Naive thymus-derived CD4-positive, alpha-beta T cell (primary cell): ENCODE results near the gene LZTS2. TPM values are rescaled to one million over a fixed set of nuclear protein-coding genes. Genes with fewer than 3 reads are reported as not detected.
"Not testable (repeated sequence)": the region's sequence is repeated elsewhere in the genome, so short reads cannot be mapped to it uniquely, and the experiment has no call there.

ENCODE experiments used
- ATAC-seq: fragments of 150-1000 bp; cut with Tn5 transposase; 2 replicates; pipeline ENCODE4 v1.10.0; 2021; ENCODE audit warnings: mild to moderate bottlenecking, moderate library complexity
- CTCF ChIA-PET: fragments of 350-600 bp; sonication (Branson Sonifier 250); formaldehyde crosslinking; loops from one replicate; lab custom pipeline; 2021; ENCODE audit warnings: antibody characterized with exemption; lab: Charles Lee
- POLR2A ChIA-PET: fragments of 350-600 bp; sonication (Branson Sonifier 250); formaldehyde crosslinking; loops from one replicate; lab custom pipeline; 2021; ENCODE audit warnings: antibody characterized with exemption, inconsistent platforms; lab: Charles Lee
- DNase-seq, 9 donors: peaks; one replicate each; pipeline versions ENCODE4 v3.0.0 to v3.0.0-alpha.2; 2020 to 2022; ENCODE audit warnings: mixed read lengths in 1 of 9
- H3K27ac ChIP-seq: one replicate; pipeline ENCODE4 v1.7.0; 2013; ENCODE audit warnings: mild to moderate bottlenecking, low read depth, low read length, moderate library complexity
- H3K27me3 ChIP-seq, 2 donors: one replicate each; pipeline ENCODE4 v1.7.0; 2013; ENCODE audit warnings: low read length in 2 of 2, mild to moderate bottlenecking in 2 of 2, moderate library complexity in 2 of 2; ENCODE audit not compliant: control insufficient read depth in 2 of 2, insufficient read depth in 2 of 2
- H3K36me3 ChIP-seq, 3 experiments: 1 replicate in 2 of 3; 2 replicates in 1 of 3; pipeline ENCODE4 v1.7.0; 2013; ENCODE audit warnings: low read length in 3 of 3, mild to moderate bottlenecking in 3 of 3, moderate library complexity in 1 of 3; ENCODE audit not compliant: insufficient read depth in 3 of 3, control insufficient read depth in 2 of 3
- H3K4me1 ChIP-seq, 2 donors: one replicate each; pipeline ENCODE4 v1.7.0; 2013; ENCODE audit warnings: low read length in 2 of 2, mild to moderate bottlenecking in 2 of 2, moderate library complexity in 1 of 2; ENCODE audit not compliant: control insufficient read depth in 2 of 2, insufficient read depth in 2 of 2
- H3K4me3 ChIP-seq: 2 replicates; pipeline ENCODE4 v1.7.0; 2013; ENCODE audit warnings: mild to moderate bottlenecking, low read length
- H3K9me3 ChIP-seq, 3 experiments: 1 replicate in 2 of 3; 2 replicates in 1 of 3; pipeline ENCODE4 v1.7.0; 2013; ENCODE audit warnings: low read length in 3 of 3; ENCODE audit not compliant: control insufficient read depth in 2 of 3
- H3K27ac Mint-ChIP-seq, 9 donors: one replicate each; pipeline ENCODE4 v1.8.0; 2020 to 2022; ENCODE audit warnings: mixed read lengths in 9 of 9, mild to moderate bottlenecking in 8 of 9, moderate library complexity in 5 of 9, inconsistent platforms in 2 of 9
- H3K27me3 Mint-ChIP-seq, 5 donors: one replicate each; pipeline ENCODE4 v1.8.0; 2021 to 2022; ENCODE audit warnings: mixed read lengths in 5 of 5, mild to moderate bottlenecking in 1 of 5
- H3K36me3 Mint-ChIP-seq, 5 donors: one replicate each; pipeline ENCODE4 v1.8.0; 2020 to 2022; ENCODE audit warnings: mixed read lengths in 5 of 5, mild to moderate bottlenecking in 3 of 5, inconsistent platforms in 1 of 5
- H3K4me1 Mint-ChIP-seq, 7 donors: one replicate each; pipeline ENCODE4 v1.8.0; 2020 to 2022; ENCODE audit warnings: mixed read lengths in 7 of 7, mild to moderate bottlenecking in 3 of 7, inconsistent platforms in 1 of 7
- H3K4me3 Mint-ChIP-seq, 10 donors: one replicate each; pipeline ENCODE4 v1.8.0; 2020 to 2022; ENCODE audit warnings: mild to moderate bottlenecking in 10 of 10, mixed read lengths in 10 of 10, moderate library complexity in 6 of 10, inconsistent platforms in 2 of 10
- H3K9me3 Mint-ChIP-seq, 11 donors: one replicate each; pipeline ENCODE4 v1.8.0; 2020 to 2022; ENCODE audit warnings: mixed read lengths in 11 of 11, mild to moderate bottlenecking in 4 of 11, inconsistent platforms in 1 of 11, moderate library complexity in 1 of 11
- intact Hi-C, 2 donors: fragments of 100-400 bp; cut with micrococcal nuclease; formaldehyde crosslinking; loops; one replicate each; pipeline ENCODE4 v1.15.1; 2023
- polyA plus RNA-seq, 2 donors: library from polyadenylated mRNA; unstranded; fragments of 300-500 nt; fragmentation: Illumina TruSeq; gene quantifications; one replicate each; pipeline ENCODE4 v1.2.3, GENCODE V29; 2021
- total RNA-seq, 6 experiments: library from RNA in 5 of 6; stranded (reverse) in 5 of 6; gene quantifications; 1 replicate in 5 of 6; 2 replicates in 1 of 6; pipeline ENCODE4 v1.2.3 and lab custom pipeline; 2021 to 2026

The LZTS2 gene
- total and polyA plus RNA-seq, 7 experiments from 2014 or later = 10.8 to 44.7 (median 25.5) TPM

GRCh38 chr10:101031128-101031795 is 31.7 kb downstream of the LZTS2 start, which contains the start of the genes PDZD7 and SFXN3:
PDZD7 (minus strand) TSS chr10:101031129; CDS start chr10:101030219, 910 bp downstream.
SFXN3 (plus strand) TSS chr10:101031234; CDS start chr10:101034695, 3,461 bp downstream.
- Histone ChIP-seq H3K9me3 (no peaks in the 10 kb centered on the region), H3K4me3 (peak within 1 kb of the TSS; percentile 99), H3K36me3 (peaks cover 0 to 22% (median 9%) of the 10 kb centered on the region in 3 experiments), H3K27me3 (no peaks in the 10 kb centered on the region), H3K4me1 (peaks cover 12 to 14% of the 10 kb centered on the region in 2 donors), H3K27ac (peak within 1 kb of the TSS; percentile 98)
- POLR2A ChIA-PET = interaction anchor here (0.7 to 3.2 kb wide), 12 partner anchors 11 to 118 kb away, joined by 3 to 40 read pairs (median 4); partner anchors contain the start of genes LZTS2, MRPL43, SLF2 and TWNK
- ATAC-seq (peak; percentile 88), DNase-seq (peak; percentile 93 to 98 (median 97))
- peaks cover 0 to 21% (median 0%) of the 10 kb centered on the region in 5 donors for H3K27me3 Mint-ChIP-seq
- H3K4me3 Mint-ChIP-seq = peak within 1 kb of the TSS; percentile 85 to 99 (median 94)
- H3K36me3 Mint-ChIP-seq = peaks cover 0 to 9% (median 3%) of the 10 kb centered on the region in 5 donors
- intact Hi-C loops = loop anchor here (1.0 to 10.0 kb wide), 9 partner anchors 12 to 1024 kb away; partner anchors contain the start of genes SLF2 (in 2 of the 2), ARMH3 (in 1 of the 2) and BTRC (in 1 of the 2)
- peak within 1 kb of the TSS; percentile 75 to 97 (median 93) for H3K27ac Mint-ChIP-seq
- no peaks in the 10 kb centered on the region for H3K9me3 Mint-ChIP-seq
- CTCF ChIA-PET = interaction anchor here (0.8 to 3.2 kb wide), 9 partner anchors 9 to 91 kb away, joined by 4 to 30 read pairs (median 6); no protein-coding TSS in a partner anchor
- peaks cover 6 to 21% (median 16%) of the 10 kb centered on the region in 7 donors for H3K4me1 Mint-ChIP-seq

GRCh38 chr10:101031796-101032636 is 32.4 kb downstream of the LZTS2 start:
- Histone ChIP-seq H3K9me3 (no peaks in the 10 kb centered on the region), H3K27ac (peak overlapping the region; percentile 98), H3K4me3 (peak overlapping the region; percentile 99), H3K36me3 (peaks cover 0 to 30% (median 17%) of the 10 kb centered on the region in 3 experiments), H3K27me3 (no peaks in the 10 kb centered on the region), H3K4me1 (peaks cover 12 to 14% of the 10 kb centered on the region in 2 donors)
- DNase-seq (peak; percentile 62 to 90 (median 78)), ATAC-seq (peak; percentile 76)
- CTCF ChIA-PET = interaction anchor here (1.1 to 3.2 kb wide), 6 partner anchors 11 to 91 kb away, joined by 4 to 30 read pairs (median 10); no protein-coding TSS in a partner anchor
- POLR2A ChIA-PET = interaction anchor here (0.6 to 3.2 kb wide), 12 partner anchors 11 to 46 kb away, joined by 3 to 40 read pairs (median 4); partner anchors contain the start of genes LZTS2, MRPL43 and TWNK
- intact Hi-C loops = loop anchor here (1.0 to 10.0 kb wide), 12 partner anchors 9 to 1023 kb away; partner anchors contain the start of genes SLF2 (in 2 of the 2), ARMH3 (in 1 of the 2), BTRC (in 1 of the 2) and LZTS2 (in 1 of the 2)
- Mint-ChIP-seq H3K9me3 (no peaks in the 10 kb centered on the region), H3K27me3 (peaks cover 0 to 21% (median 0%) of the 10 kb centered on the region in 5 donors), H3K36me3 (peaks cover 0 to 9% (median 3%) of the 10 kb centered on the region in 5 donors), H3K4me3 (peak overlapping the region; percentile 85 to 99 (median 94)), H3K4me1 (peaks cover 6 to 21% (median 16%) of the 10 kb centered on the region in 7 donors), H3K27ac (peak overlapping the region; percentile 75 to 97 (median 93))

GRCh38 chr10:101032637-101033224 is 33.1 kb downstream of the LZTS2 start:
- peak overlapping the region; percentile 75 to 97 (median 93) for H3K27ac Mint-ChIP-seq
- Histone ChIP-seq H3K36me3 (peaks cover 0 to 37% (median 23%) of the 10 kb centered on the region in 3 experiments), H3K4me1 (peaks cover 12 to 14% of the 10 kb centered on the region in 2 donors), H3K27ac (peak overlapping the region; percentile 98), H3K4me3 (peak overlapping the region; percentile 99), H3K9me3 (no peaks in the 10 kb centered on the region), H3K27me3 (no peaks in the 10 kb centered on the region)
- intact Hi-C loops = loop anchor here (1.0 to 10.0 kb wide), 8 partner anchors 9 to 1022 kb away; partner anchors contain the start of genes ARMH3 (in 1 of the 2), BTRC (in 1 of the 2), LZTS2 (in 1 of the 2) and SLF2 (in 1 of the 2)
- peaks cover under 1 to 16% (median 7%) of the 10 kb centered on the region in 5 donors for H3K36me3 Mint-ChIP-seq
- no peaks in the 10 kb centered on the region for H3K9me3 Mint-ChIP-seq
- CTCF ChIA-PET = interaction anchor here (1.1 to 3.2 kb wide), 5 partner anchors 10 to 90 kb away, joined by 4 to 30 read pairs (median 11); no protein-coding TSS in a partner anchor
- peak overlapping the region; percentile 85 to 99 (median 94) for H3K4me3 Mint-ChIP-seq
- POLR2A ChIA-PET = interaction anchor here (0.6 to 3.2 kb wide), 8 partner anchors 10 to 45 kb away, joined by 3 to 40 read pairs (median 3); partner anchors contain the start of genes LZTS2, MRPL43 and TWNK
- H3K27me3 Mint-ChIP-seq = peaks cover 0 to 18% (median 0%) of the 10 kb centered on the region in 5 donors
- H3K4me1 Mint-ChIP-seq = peaks cover 6 to 21% (median 16%) of the 10 kb centered on the region in 7 donors
- peak; percentile 28 for ATAC-seq
- peak in 2 of 9 donors; percentile 53 to 73 for DNase-seq

- Mint-ChIP-seq H3K27me3 (peaks cover 0 to 14% (median 0%) of the 10 kb centered on the region in 5 donors), H3K27ac (peak overlapping the region in 4 of 9 donors; percentile 19 to 97 (median 78)), H3K9me3 (no peaks in the 10 kb centered on the region), H3K4me1 (peaks cover 6 to 21% (median 16%) of the 10 kb centered on the region in 7 donors), H3K36me3 (peaks cover 6 to 21% (median 10%) of the 10 kb centered on the region in 5 donors), H3K4me3 (peak overlapping the region in 7 of 10 donors; percentile 25 to 99 (median 85))
- Histone ChIP-seq H3K4me1 (peaks cover 12 to 14% of the 10 kb centered on the region in 2 donors), H3K36me3 (peaks cover 0 to 42% (median 28%) of the 10 kb centered on the region in 3 experiments), H3K4me3 (no peak overlapping the region), H3K27ac (no peak overlapping the region), H3K27me3 (no peaks in the 10 kb centered on the region), H3K9me3 (no peaks in the 10 kb centered on the region)
- ChIA-PET CTCF (interaction anchor here (2.7 kb wide), 2 partner anchors 14 to 32 kb away, joined by 8 to 12 read pairs; no protein-coding TSS in a partner anchor), POLR2A (interaction anchor here (0.5 to 3.2 kb wide), 4 partner anchors 9 to 46 kb away, joined by 3 to 40 read pairs (median 3); partner anchors contain the start of genes MRPL43 and TWNK)
- DNase-seq (no peak), ATAC-seq (no peak)
- intact Hi-C loops = loop anchor here (5.0 to 10.0 kb wide), 5 partner anchors 89 to 1022 kb away; partner anchors contain the start of genes ARMH3 (in 1 of the 2), BTRC (in 1 of the 2) and SLF2 (in 1 of the 2)
Observed at GRCh38 chr10:101033276-101033675, 33.7 kb downstream of the LZTS2 start.

GRCh38 chr10:101034404-101034803 is 34.8 kb downstream of the LZTS2 start:
- H3K36me3 Mint-ChIP-seq = peaks cover 6 to 25% (median 10%) of the 10 kb centered on the region in 5 donors
- H3K4me3 Mint-ChIP-seq = peak overlapping the region in 1 of 10 donors; percentile 7
- ChIA-PET POLR2A (interaction anchor here (1.4 kb wide), 1 partner anchor 9 kb away, joined by 7 read pairs; no protein-coding TSS in a partner anchor), CTCF (interaction anchor here (1.1 to 1.5 kb wide), 4 partner anchors 15 to 107 kb away, joined by 3 to 6 read pairs (median 4); no protein-coding TSS in a partner anchor)
- not testable (repeated sequence) for H3K27me3 Mint-ChIP-seq, DNase-seq, H3K9me3 Mint-ChIP-seq, H3K4me3 ChIP-seq, H3K9me3 ChIP-seq, ATAC-seq, H3K27ac ChIP-seq, H3K27ac Mint-ChIP-seq, H3K27me3 ChIP-seq
- intact Hi-C loops = loop anchor here (5.0 to 10.0 kb wide), 5 partner anchors 88 to 1020 kb away; partner anchors contain the start of genes ARMH3 (in 1 of the 2), BTRC (in 1 of the 2) and SLF2 (in 1 of the 2)
- Histone ChIP-seq H3K36me3 (peaks cover 0 to 51% (median 28%) of the 10 kb centered on the region in 3 experiments), H3K4me1 (peaks cover 12 to 14% of the 10 kb centered on the region in 2 donors)
- H3K4me1 Mint-ChIP-seq = peaks cover 6 to 21% (median 16%) of the 10 kb centered on the region in 7 donors
